Activated effector memory CD4-positive, alpha-beta T cell treated with Interleukin-2 at 50 U/mL for 16 hours (primary cell): ENCODE results near the gene CACHD1.
"Not testable (repeated sequence)": the region's sequence is repeated elsewhere in the genome, so short reads cannot be mapped to it uniquely, and the experiment has no call there.

ENCODE experiments used
- DNase-seq: peaks from one replicate; pipeline ENCODE4 v3.0.0-alpha.2; 2020

CACHD1 gene

GRCh38 chr1:64675718-64676345 lies 205.9 kb downstream of the CACHD1 start:
- no peak for DNase-seq

DNA sequence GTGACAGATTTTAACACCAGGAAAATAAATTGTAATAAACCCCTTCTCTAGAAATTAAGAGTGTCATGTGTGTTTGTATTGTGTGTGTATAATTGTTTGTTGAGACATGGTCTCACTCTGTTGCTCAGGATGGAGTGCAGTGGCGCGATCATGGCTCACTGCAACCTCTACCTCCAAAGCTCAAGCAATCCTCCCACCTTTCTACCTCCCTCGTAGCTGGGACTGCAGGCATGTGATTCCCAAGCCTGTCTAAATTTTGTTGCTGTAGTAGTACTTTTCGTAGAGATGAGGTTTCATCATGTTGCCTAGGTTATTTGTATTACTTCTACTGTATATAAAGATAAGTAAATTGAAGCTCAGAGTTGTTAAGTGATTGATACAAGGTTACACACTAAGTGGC lies 206.5 kb downstream of the CACHD1 start:
- DNase-seq, result no peak

DNA sequence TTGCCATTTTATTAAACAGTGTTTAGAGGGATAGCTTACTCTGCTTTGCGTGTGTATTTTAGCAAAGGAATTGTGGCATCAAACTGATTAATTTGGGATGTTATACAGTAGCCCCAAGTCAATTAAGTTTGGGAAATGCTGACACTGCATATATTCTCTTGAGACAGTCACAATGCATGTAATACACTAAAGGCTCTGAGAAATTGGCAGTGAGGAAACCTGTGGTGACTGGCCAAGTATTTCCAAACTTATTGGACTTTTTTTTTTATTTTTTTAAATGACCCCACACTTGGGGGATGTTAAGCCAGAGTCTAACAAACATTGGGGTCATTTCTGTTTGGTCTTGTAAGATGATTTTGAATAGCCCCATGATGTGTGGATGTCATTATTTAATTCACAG lies 207.6 kb downstream of the CACHD1 start:
- DNase-seq, result no peak

- DNase-seq, result no peak
These were observed 208.4 kb downstream of the CACHD1 start for GRCh38 chr1:64678366-64678765.

- no peak for DNase-seq
These were observed 209.2 kb downstream of the CACHD1 start for GRCh38 chr1:64679177-64679576.

DNA sequence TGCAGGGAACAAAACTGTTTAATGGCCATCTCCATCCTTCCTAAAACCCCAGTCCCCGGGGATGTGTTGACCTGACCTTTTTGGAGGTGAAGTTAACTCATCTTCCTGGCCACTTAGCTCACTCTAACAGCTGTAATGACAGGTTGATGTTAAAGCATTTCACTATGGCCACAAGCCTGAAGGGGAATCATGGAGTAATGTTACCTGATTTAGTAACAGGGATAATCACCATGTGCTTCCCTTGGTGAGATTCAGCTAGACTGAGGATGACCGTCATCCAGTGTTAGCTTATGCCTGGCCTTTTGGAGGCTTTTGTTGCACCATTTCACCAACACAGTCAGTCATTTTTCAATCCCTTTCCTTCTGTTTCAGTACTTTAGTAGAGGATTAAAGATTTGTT lies 210.7 kb downstream of the CACHD1 start:
- no peak for DNase-seq

DNA sequence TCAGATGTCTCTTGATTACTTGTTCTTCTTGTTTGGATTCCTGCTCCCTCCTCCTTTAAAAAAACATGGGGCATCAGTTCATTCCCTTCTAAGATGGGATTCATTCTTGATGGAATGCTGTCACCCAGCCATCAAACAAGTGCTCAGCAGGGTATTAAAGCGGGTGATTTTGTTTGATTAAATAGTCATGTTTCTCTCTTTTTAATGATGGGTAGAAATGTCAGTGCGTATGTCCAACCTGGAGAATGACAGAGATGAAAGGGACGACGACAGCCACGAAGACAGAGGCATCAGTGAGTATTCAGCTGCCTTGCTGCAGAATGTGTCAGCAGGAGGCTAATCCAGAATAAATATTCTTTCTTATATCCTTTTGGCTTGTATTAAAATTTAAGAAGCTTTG lies 211.1 kb downstream of the CACHD1 start:
- no peak for DNase-seq

DNA sequence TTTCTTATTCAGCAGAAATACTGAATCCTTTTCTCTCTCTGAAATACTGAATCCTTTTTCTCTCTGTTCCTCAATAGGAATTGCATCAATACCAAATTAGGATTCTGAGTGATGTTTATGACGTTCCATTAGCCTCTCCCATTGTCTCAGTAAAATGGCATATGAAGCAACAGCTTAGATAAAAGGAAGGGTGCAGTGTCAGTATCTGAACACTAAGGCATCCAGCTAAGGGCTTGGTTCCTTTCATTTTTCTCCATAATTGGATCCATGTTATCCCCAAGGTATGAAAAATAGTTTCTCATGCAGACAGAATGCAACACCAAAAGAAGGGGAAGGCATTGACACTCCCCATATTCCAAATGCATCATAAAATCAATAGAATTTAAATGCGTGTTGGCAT lies 213.5 kb downstream of the CACHD1 start:
- DNase-seq, result no peak

DNA sequence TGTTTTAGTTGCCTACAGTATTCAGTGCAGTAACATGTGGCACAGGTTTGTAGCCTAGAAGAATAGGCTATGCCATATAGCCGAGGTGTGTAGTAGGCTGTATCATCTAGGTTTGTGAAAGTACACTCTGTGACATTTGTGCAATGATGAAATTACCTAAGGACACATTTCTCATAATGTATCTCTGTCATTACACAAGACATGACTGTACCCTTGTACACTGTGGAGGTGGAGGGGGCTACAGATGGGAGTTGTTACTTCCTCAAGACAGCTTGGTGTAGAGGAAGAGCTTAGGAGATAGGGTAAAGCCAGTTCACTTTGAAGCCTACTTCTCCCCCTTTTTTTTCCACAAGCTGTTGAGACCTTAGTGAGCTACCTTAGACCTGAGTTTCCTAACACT lies 215.3 kb downstream of the CACHD1 start:
- no peak for DNase-seq

- DNase-seq, result no peak
These were observed 215.9 kb downstream of the CACHD1 start for GRCh38 chr1:64685765-64686341.

GRCh38 chr1:64686828-64687724 lies 217.1 kb downstream of the CACHD1 start:
- DNase-seq, result no peak

DNA sequence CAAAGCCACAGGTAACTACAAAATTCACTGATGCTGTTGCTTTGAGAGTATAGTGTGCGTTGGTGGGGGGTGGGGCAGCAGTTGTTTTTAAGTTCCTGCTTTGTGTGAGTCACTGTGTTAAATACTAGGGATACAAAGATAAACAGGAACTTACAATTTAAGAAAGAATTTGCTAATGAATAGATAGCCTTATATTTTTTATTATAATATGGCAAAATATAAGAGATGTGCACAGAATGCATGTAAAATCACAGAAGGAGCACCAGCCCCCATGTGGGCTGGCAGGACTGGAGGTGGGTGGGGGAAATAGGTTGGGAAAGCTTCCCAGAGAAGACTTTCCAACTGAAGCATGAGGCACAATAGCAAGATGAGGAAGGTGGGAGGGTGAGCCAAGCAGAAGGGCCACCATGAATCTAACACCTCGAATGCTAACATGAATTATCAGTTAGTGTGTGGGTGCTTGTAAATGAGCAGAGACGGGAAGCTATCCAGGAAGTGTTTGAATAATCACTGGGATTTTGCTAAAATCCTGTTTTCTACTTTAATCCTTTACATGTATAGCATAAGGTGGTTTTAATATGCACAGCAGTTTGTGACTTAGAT lies 217.9 kb downstream of the CACHD1 start:
- DNase-seq, result no peak

GRCh38 chr1:64691626-64692025 lies 221.7 kb downstream of the CACHD1 start:
- DNase-seq, result no peak

GRCh38 chr1:64692911-64693310 lies 223.0 kb downstream of the CACHD1 start:
- DNase-seq, result no peak

DNA sequence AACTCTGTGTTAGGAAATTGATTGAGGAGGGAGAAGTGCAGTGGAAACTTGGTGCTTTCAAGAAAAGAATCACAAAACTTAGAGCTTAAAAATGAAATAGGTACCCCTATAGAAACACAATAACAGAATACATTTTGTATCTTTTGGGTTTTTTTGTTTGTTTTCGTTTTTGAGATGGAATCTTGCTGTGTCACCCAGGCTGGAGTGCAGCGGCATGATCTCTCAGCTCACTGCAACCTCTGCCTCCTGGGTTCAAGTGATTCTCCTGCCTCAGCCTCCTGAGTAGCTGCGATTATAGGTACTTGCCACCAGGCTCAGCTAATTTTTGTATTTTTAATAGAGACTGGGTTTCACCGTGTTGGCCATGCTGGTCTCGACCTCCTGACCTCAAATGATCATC lies 223.5 kb downstream of the CACHD1 start:
- DNase-seq, result no peak

DNA sequence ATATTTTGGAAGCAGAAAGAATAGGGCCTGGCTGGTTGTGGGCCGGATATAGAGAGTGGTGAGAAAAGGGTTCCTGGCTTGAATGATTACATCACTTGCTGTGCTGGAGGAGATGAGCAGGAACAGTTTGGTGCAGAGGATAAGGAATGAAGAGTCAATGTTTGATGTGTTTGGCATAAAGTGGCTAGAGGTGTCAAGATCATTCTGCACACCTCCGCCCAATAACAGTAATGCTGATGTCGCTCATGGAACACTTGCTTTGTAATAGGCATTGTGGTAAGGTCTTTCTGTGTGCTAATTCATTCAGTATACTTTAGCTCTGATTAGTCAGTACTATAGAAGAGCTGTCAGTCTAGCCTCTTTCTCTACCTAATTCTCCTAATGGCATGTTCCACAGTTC lies 226.9 kb downstream of the CACHD1 start:
- no peak for DNase-seq

GRCh38 chr1:64699327-64699726 lies 229.4 kb downstream of the CACHD1 start:
- no peak for DNase-seq

DNA sequence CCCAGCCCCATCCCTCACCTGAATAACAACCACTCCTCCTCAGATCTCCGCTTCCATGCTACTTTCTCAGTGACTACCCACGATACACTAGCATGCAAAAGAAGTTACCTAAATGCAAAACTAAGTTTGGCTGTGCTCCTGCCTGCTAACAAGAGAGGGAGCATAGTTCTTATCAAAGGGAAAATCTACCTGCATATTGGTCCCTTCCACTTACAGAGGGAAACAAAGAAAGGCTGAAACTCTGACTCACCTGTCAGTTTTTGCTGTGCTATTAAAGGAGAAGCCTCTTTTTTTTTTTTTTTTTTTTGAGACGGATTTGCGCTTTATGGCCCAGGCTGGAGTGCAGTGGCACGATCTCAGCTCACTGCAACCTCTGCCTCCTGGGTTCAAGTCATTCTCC lies 231.1 kb downstream of the CACHD1 start:
- no peak for DNase-seq

DNA sequence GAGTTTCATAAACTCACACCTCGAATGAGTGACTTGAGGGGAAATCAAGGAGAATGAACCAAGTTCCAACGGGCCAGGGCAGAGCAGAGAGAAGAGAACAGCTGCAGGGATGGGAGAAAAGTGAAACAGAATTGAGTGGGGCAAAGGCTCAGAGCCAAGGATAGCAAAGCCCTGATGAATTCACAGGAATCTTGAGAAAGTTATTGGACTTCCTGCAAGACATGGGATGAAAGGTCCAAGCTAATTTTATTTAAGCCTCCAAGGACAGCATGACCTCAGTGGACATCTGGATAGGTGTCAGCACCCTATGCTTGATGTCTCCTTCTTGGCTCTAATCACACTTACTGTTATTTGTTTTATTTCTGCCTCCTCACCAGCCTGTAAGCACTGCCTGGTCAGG lies 232.0 kb downstream of the CACHD1 start:
- DNase-seq, result no peak

GRCh38 chr1:64702670-64703069 lies 232.7 kb downstream of the CACHD1 start:
- DNase-seq, result not testable (repeated sequence)

- no peak for DNase-seq
These were observed 233.7 kb downstream of the CACHD1 start for GRCh38 chr1:64703600-64703999.

DNA sequence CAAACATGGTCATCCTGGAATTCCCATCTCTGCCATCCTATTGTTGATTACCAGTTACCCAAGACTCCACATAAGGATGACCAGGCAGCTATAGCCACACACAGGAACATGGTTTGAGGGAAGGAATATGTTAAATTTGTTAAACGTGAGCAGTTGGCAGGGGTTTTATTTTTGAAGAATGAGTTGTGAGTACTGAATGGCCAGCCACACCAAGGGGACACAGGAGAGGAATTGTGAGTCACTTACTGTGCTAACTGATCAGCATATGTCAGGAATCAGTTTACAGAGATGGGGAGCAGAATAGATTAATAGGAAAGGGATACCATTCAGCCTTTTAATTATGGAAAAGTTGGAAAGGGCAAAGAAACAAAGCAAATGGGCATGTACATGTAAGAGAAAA lies 235.7 kb downstream of the CACHD1 start:
- no peak for DNase-seq

DNA sequence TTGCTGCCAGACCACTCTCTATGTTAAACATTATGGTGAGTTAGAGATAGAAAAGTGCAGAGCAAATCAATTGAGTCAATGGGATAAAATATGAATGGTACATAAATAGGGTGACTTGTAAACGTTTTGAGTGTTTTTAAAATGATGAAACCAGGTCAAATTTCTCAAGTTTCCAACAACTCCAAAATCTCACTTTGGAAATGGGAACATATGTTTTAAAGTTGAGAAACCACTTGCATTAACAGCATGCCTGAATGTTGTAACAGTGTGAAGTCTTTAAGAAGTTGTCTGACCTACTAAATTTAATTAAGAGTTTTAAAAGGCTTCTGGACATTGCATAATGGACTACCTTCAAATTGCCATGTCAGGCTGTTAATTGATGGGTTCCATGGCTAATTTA lies 241.3 kb downstream of the CACHD1 start:
- DNase-seq, result no peak

DNA sequence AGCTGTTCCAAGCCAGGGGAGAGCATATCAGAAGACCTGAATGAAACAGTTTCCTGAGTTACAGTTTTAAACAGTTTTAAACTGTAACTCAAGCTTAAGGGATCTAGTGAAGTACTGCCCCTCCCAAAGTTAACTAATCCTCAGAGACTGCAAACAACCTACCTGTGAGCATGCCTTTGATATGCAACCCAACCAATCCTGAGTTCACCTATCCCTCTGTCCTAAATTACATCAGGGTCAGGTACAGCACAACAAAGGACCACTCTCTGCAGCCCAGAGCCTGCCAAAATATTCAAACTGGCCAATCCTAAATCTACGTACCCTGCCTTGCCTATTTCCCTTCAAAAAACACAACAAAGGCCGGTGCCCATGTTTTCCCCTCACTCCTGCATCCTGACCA lies 242.1 kb downstream of the CACHD1 start:
- DNase-seq, result no peak
